Activated CD4-positive, alpha-beta T cell treated with anti-CD3 and anti-CD28 coated beads, Interleukin-2, amount 50 U/mL, for 1 hour (primary cell): Measurements from ENCODE around the gene NHERF2.

Experiments used
- DNase-seq: peaks from one replicate; pipeline ENCODE4 v3.0.0-alpha.2; 2020

The NHERF2 gene

GRCh38 chr16:2063861-2064260, 37.2 kb downstream of the NHERF2 start:
- DNase-seq = no peak

- DNase-seq = no peak
Observed at GRCh38 chr16:2064368-2064945, 37.8 kb downstream of the NHERF2 start.

- DNase-seq = no peak
Observed at GRCh38 chr16:2066139-2066538, 39.4 kb downstream of the NHERF2 start.

GRCh38 chr16:2070576-2071453, 44.1 kb downstream of the NHERF2 start:
- no peak for DNase-seq

GRCh38 chr16:2071454-2072202, 44.9 kb downstream of the NHERF2 start:
- DNase-seq = no peak

GRCh38 chr16:2072926-2073325, 46.2 kb downstream of the NHERF2 start:
- no peak for DNase-seq

GRCh38 chr16:2074071-2074470, 47.4 kb downstream of the NHERF2 start:
- DNase-seq = no peak

- DNase-seq = no peak
Observed at GRCh38 chr16:2075631-2076030, 48.9 kb downstream of the NHERF2 start.

- DNase-seq = no peak
Observed at GRCh38 chr16:2076072-2076865, 49.6 kb downstream of the NHERF2 start.

- no peak for DNase-seq
Observed at GRCh38 chr16:2077016-2077415, 50.3 kb downstream of the NHERF2 start.

- no peak for DNase-seq
Observed at GRCh38 chr16:2077696-2078095, 51.0 kb downstream of the NHERF2 start.

- DNase-seq = no peak
Observed at GRCh38 chr16:2078096-2078495, 51.4 kb downstream of the NHERF2 start.

- DNase-seq = no peak
Observed at GRCh38 chr16:2078691-2079090, 52.0 kb downstream of the NHERF2 start.

- DNase-seq = no peak
Observed at GRCh38 chr16:2079311-2079800, 52.7 kb downstream of the NHERF2 start.

GRCh38 chr16:2079991-2080390, 53.3 kb downstream of the NHERF2 start:
- no peak for DNase-seq

GRCh38 chr16:2081201-2082084, 54.7 kb downstream of the NHERF2 start:
- DNase-seq = no peak

GRCh38 chr16:2082171-2082982, 55.7 kb downstream of the NHERF2 start:
- DNase-seq = no peak

- DNase-seq = no peak
Observed at GRCh38 chr16:2082983-2083364, 56.3 kb downstream of the NHERF2 start.

GRCh38 chr16:2083409-2083808, 56.7 kb downstream of the NHERF2 start:
- no peak for DNase-seq

- DNase-seq = no peak
Observed at GRCh38 chr16:2083876-2084780, 57.4 kb downstream of the NHERF2 start.
